Astrocyte (in vitro differentiated cells and primary cell): ENCODE measurements around the gene FBXO44. TPM values are rescaled to one million over a fixed set of nuclear protein-coding genes. Genes with fewer than 3 reads are reported as not detected.

Source experiments
- DNase-seq: peaks from one replicate; pipeline ENCODE4 v3.0.0-alpha.2; 2010; ENCODE audit warnings: low read depth
- FAIRE-seq: peaks from 2 replicates; lab custom pipeline; 2011; peaks lifted over from hg19 to GRCh38; lab: Jason Lieb, UNC
- H2AFZ ChIP-seq: 2 replicates; pipeline ENCODE4 v1.6.0; 2012; ENCODE audit warnings: low read depth, low read length, inconsistent platforms
- H3K27ac ChIP-seq: 2 replicates; pipeline ENCODE4 v1.5.1; 2011; ENCODE audit warnings: low read depth, low read length, inconsistent platforms
- H3K27me3 ChIP-seq: 2 replicates; pipeline ENCODE4 v1.6.0; 2011; ENCODE audit warnings: low read length, inconsistent platforms; ENCODE audit not compliant: insufficient read depth
- H3K36me3 ChIP-seq: 2 replicates; pipeline ENCODE4 v1.5.1; 2011; ENCODE audit warnings: low read length, inconsistent platforms; ENCODE audit not compliant: insufficient read depth
- H3K4me1 ChIP-seq: 2 replicates; pipeline ENCODE4 v1.5.1; 2011; ENCODE audit warnings: low read length, inconsistent platforms; ENCODE audit not compliant: insufficient read depth
- H3K4me2 ChIP-seq: 2 replicates; pipeline ENCODE4 v1.6.0; 2012; ENCODE audit warnings: low read length, inconsistent platforms
- H3K4me3 ChIP-seq: 2 replicates; pipeline ENCODE4 v1.5.1; 2011; ENCODE audit warnings: low read depth, mild to moderate bottlenecking, low read length, inconsistent platforms; ENCODE audit not compliant: insufficient read depth
- H3K79me2 ChIP-seq: 2 replicates; pipeline ENCODE4 v1.6.0; 2012; ENCODE audit warnings: mild to moderate bottlenecking, low read length, inconsistent platforms; ENCODE audit not compliant: insufficient read depth
- H3K9ac ChIP-seq: 2 replicates; pipeline ENCODE4 v1.6.0; 2012; ENCODE audit warnings: mild to moderate bottlenecking, low read length, inconsistent platforms
- H3K9me3 ChIP-seq: 2 replicates; pipeline ENCODE4 v1.5.1; 2012; ENCODE audit warnings: low read depth, mild to moderate bottlenecking, low read length, inconsistent platforms; ENCODE audit not compliant: insufficient read depth
- H4K20me1 ChIP-seq: 2 replicates; pipeline ENCODE4 v1.6.0; 2012; ENCODE audit warnings: low read length, inconsistent platforms; ENCODE audit not compliant: insufficient read depth
- H3K27ac Mint-ChIP-seq: one replicate; pipeline ENCODE4 v1.8.0; 2021; ENCODE audit warnings: mild to moderate bottlenecking, mixed read lengths; ENCODE audit not compliant: unreplicated experiment
- H3K27me3 Mint-ChIP-seq: one replicate; pipeline ENCODE4 v1.8.0; 2021; ENCODE audit warnings: low read depth, mixed read lengths; ENCODE audit not compliant: unreplicated experiment
- H3K36me3 Mint-ChIP-seq: one replicate; pipeline ENCODE4 v1.8.0; 2021; ENCODE audit warnings: low read depth, mixed read lengths; ENCODE audit not compliant: unreplicated experiment
- H3K4me1 Mint-ChIP-seq: one replicate; pipeline ENCODE4 v1.8.0; 2021; ENCODE audit warnings: low read depth, mixed read lengths; ENCODE audit not compliant: unreplicated experiment
- H3K4me3 Mint-ChIP-seq: one replicate; pipeline ENCODE4 v1.8.0; 2021; ENCODE audit warnings: mild to moderate bottlenecking, moderate library complexity, mixed read lengths; ENCODE audit not compliant: unreplicated experiment
- H3K9me3 Mint-ChIP-seq: one replicate; pipeline ENCODE4 v1.8.0; 2021; ENCODE audit warnings: mild to moderate bottlenecking, mixed read lengths; ENCODE audit not compliant: unreplicated experiment
- EZH2 ChIP-seq: IDR thresholded peaks from 2 replicates; pipeline ENCODE4 v1.6.1; 2012; ENCODE audit warnings: mild to moderate bottlenecking, low read length, inconsistent platforms; ENCODE audit not compliant: insufficient read depth
- total RNA-seq: library from RNA; stranded (reverse); gene quantifications from 2 replicates; pipeline ENCODE4 v1.2.1, GENCODE V29; 2021
- TF ChIP-seq, protein P1 (sequence below): IDR thresholded peaks from 2 replicates; pipeline ENCODE4 v1.5.1; 2011; ENCODE audit warnings: low read depth, mild to moderate bottlenecking, inconsistent platforms, low read length, moderate library complexity; ENCODE audit not compliant: insufficient read depth

Gene FBXO44
- total RNA-seq, 1 donor from 2014 or later, result 31.6 TPM

DNA sequence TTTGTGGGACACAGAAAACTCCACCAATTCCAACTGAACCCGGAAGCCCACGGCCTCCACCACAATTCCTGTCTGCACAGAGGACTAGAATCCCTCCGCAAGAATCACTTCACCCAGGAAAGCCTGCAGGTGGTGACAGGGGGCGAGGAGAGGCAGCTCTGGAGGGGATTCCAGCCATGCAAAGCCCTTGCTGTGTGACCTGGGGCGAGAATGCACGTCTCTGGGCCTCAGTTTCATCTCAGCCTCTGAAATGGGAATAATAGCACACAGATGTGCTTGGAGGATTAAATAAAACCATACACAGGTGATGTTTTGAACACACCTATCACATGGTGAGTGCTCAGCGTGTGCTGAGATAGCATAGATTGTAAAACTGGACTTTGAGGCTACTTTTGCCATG, 14.6 kb upstream of the FBXO44 start:
- H3K4me3 Mint-ChIP-seq, result no peak overlapping the region
- Histone ChIP-seq H4K20me1 (peaks cover 9% of the 10 kb centered on the region), H3K4me3 (no peak overlapping the region), H3K9me3 (no peaks in the 10 kb centered on the region), H3K9ac (no peak overlapping the region), H3K4me1 (no peaks in the 10 kb centered on the region), H3K36me3 (no peaks in the 10 kb centered on the region), H3K27ac (no peak overlapping the region), H3K27me3 (peaks cover 15% of the 10 kb centered on the region), H3K79me2 (no peaks in the 10 kb centered on the region), H3K4me2 (no peak overlapping the region), H2AFZ (no peak overlapping the region)
- no peak overlapping the region for H3K27ac Mint-ChIP-seq
- peaks cover 4% of the 10 kb centered on the region for H3K36me3 Mint-ChIP-seq
- H3K27me3 Mint-ChIP-seq, result peaks cover 38% of the 10 kb centered on the region
- H3K9me3 Mint-ChIP-seq, result no peaks in the 10 kb centered on the region
- TF ChIP-seq, protein P1, sequence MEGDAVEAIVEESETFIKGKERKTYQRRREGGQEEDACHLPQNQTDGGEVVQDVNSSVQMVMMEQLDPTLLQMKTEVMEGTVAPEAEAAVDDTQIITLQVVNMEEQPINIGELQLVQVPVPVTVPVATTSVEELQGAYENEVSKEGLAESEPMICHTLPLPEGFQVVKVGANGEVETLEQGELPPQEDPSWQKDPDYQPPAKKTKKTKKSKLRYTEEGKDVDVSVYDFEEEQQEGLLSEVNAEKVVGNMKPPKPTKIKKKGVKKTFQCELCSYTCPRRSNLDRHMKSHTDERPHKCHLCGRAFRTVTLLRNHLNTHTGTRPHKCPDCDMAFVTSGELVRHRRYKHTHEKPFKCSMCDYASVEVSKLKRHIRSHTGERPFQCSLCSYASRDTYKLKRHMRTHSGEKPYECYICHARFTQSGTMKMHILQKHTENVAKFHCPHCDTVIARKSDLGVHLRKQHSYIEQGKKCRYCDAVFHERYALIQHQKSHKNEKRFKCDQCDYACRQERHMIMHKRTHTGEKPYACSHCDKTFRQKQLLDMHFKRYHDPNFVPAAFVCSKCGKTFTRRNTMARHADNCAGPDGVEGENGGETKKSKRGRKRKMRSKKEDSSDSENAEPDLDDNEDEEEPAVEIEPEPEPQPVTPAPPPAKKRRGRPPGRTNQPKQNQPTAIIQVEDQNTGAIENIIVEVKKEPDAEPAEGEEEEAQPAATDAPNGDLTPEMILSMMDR, result no peak
- TF ChIP-seq EZH2, result no peak
- H3K4me1 Mint-ChIP-seq, result no peaks in the 10 kb centered on the region
- FAIRE-seq (no peak), DNase-seq (no peak)

DNA sequence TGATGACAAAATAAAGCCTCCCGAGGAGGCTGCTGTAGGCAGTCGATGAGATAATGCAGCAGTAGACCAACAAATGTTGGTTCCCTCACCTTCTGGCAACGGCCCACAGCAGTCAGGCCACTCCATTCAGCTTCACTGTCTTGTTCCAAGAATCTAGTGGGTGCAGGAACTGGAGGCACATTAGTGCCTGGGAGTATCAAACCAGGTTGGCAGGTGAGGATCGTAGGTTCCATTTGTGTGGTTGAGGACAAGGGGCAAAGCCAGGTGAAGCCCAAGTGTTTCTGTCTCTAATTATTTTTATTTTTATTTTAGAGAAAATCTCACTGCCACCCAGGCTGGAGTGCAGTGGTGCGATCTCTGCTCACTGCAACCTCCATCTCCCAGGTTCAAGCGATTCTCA, 13.7 kb upstream of the FBXO44 start:
- peaks cover 8% of the 10 kb centered on the region for H4K20me1 ChIP-seq
- TF ChIP-seq, protein P1, result no peak
- TF ChIP-seq EZH2, result no peak
- Mint-ChIP-seq H3K4me3 (no peak overlapping the region), H3K36me3 (peaks cover 1% of the 10 kb centered on the region), H3K4me1 (no peaks in the 10 kb centered on the region), H3K27me3 (peaks cover 35% of the 10 kb centered on the region), H3K9me3 (no peaks in the 10 kb centered on the region), H3K27ac (no peak overlapping the region)
- no peak overlapping the region for H3K4me2 ChIP-seq
- FAIRE-seq (no peak), DNase-seq (no peak)
- H3K9ac ChIP-seq, result no peak overlapping the region
- no peaks in the 10 kb centered on the region for H3K4me1 ChIP-seq
- no peak overlapping the region for H2AFZ ChIP-seq
- H3K9me3 ChIP-seq, result no peaks in the 10 kb centered on the region
- no peak overlapping the region for H3K27ac ChIP-seq
- no peak overlapping the region for H3K4me3 ChIP-seq
- H3K36me3 ChIP-seq, result no peaks in the 10 kb centered on the region
- H3K27me3 ChIP-seq, result peaks cover 15% of the 10 kb centered on the region
- no peaks in the 10 kb centered on the region for H3K79me2 ChIP-seq

DNA sequence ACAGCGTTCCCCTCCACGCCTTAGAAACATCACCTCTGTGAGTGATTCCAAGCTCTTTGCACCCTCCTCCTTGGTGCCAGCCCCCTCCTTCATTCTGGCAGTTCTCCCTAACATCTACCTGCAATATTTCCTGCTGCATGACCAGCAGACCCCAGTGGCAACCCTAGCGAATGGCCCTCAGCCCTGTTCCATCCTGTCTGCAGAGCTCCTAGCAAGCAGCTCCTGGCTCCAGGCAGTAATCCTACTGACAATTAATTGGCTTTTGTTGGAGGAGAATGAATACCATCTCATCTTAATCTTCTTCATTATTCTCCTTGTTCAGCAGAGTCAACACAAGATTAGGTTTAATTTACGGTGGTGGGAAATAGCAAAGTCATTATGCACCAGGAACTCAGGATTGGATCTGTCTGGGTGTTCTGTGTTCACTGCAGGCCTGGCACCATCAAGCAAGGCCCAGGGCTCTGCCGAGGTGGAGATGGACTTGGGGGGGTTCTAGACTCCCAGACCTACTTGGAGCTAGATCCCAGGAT, 12.8 kb upstream of the FBXO44 start:
- no peaks in the 10 kb centered on the region for H3K9me3 ChIP-seq
- H3K4me2 ChIP-seq, result no peak overlapping the region
- no peaks in the 10 kb centered on the region for H3K36me3 ChIP-seq
- H3K4me1 ChIP-seq, result no peaks in the 10 kb centered on the region
- no peak overlapping the region for H2AFZ ChIP-seq
- FAIRE-seq, result no peak
- H3K27ac ChIP-seq, result no peak overlapping the region
- H3K79me2 ChIP-seq, result no peaks in the 10 kb centered on the region
- Mint-ChIP-seq H3K36me3 (peaks cover 1% of the 10 kb centered on the region), H3K9me3 (no peaks in the 10 kb centered on the region), H3K27me3 (peaks cover 32% of the 10 kb centered on the region), H3K4me1 (no peaks in the 10 kb centered on the region), H3K4me3 (no peak overlapping the region), H3K27ac (no peak overlapping the region)
- H3K27me3 ChIP-seq, result peaks cover 15% of the 10 kb centered on the region
- TF ChIP-seq, protein P1, result no peak
- TF ChIP-seq EZH2, result no peak
- no peak for DNase-seq
- peaks cover 4% of the 10 kb centered on the region for H4K20me1 ChIP-seq
- H3K4me3 ChIP-seq, result no peak overlapping the region
- H3K9ac ChIP-seq, result no peak overlapping the region
